ENCODE measurements around the gene ARHGEF12.
A peak's percentile ranks its signal among the peaks of the same experiment; 100 is the strongest.

The ARHGEF12 gene

DNA sequence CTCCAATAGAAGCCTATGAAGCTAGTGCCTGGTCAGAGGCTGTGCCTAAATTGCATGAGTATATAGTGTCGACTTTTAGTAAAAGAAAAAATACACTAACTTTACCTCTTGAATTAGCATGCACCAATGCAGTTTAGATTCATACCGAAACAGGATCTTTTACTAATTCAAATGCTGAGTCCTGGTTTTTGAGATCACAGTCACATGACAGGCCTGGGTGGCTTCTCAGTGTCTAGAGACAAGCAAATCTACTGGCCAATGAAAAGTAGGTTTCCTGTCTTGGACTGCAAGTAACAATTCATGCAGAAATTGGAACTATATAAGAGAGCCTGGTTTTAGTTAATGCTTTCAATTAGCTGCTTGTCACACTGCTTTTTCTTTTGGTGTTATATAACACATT, 7.2 kb downstream of the ARHGEF12 start:
- no peaks in the 10 kb centered on the region for H3K27me3 ChIP-seq (ENCODE audit: insufficient read depth, low read depth)
- H3K4me2 ChIP-seq: peak overlapping the region; percentile 99
- H3K36me3 ChIP-seq (ENCODE audit: insufficient read depth): no peaks in the 10 kb centered on the region
- no peak overlapping the region for H3K4me3 ChIP-seq (IDR thresholded peaks at IDR 0.05; ENCODE audit: insufficient read depth, low read depth, low read length)
- H3K4me1 ChIP-seq (ENCODE audit: low read depth, poor library complexity, severe bottlenecking): peaks cover 72% of the 10 kb centered on the region
- H4K20me1 ChIP-seq (ENCODE audit: insufficient read depth): peaks cover 15% of the 10 kb centered on the region; the same call in 1 of the 2 replicates
- H2AFZ ChIP-seq (ENCODE audit: low read depth): no peak overlapping the region
- peak overlapping the region; percentile 58; the same call in 1 of the 2 replicates for H3K27ac ChIP-seq
- TF ChIP-seq, protein P1, sequence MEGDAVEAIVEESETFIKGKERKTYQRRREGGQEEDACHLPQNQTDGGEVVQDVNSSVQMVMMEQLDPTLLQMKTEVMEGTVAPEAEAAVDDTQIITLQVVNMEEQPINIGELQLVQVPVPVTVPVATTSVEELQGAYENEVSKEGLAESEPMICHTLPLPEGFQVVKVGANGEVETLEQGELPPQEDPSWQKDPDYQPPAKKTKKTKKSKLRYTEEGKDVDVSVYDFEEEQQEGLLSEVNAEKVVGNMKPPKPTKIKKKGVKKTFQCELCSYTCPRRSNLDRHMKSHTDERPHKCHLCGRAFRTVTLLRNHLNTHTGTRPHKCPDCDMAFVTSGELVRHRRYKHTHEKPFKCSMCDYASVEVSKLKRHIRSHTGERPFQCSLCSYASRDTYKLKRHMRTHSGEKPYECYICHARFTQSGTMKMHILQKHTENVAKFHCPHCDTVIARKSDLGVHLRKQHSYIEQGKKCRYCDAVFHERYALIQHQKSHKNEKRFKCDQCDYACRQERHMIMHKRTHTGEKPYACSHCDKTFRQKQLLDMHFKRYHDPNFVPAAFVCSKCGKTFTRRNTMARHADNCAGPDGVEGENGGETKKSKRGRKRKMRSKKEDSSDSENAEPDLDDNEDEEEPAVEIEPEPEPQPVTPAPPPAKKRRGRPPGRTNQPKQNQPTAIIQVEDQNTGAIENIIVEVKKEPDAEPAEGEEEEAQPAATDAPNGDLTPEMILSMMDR (conservative IDR thresholded peaks at IDR 0.05; ENCODE audit: low read depth, low read length): no peak
- H3K79me2 ChIP-seq (ENCODE audit: insufficient read depth, low read depth): peaks cover 97% of the 10 kb centered on the region
- H3K9ac ChIP-seq: no peak overlapping the region

- H3K27ac ChIP-seq: peak overlapping the region; percentile 58
- peaks cover 15% of the 10 kb centered on the region; the same call in 1 of the 2 replicates for H4K20me1 ChIP-seq (ENCODE audit: insufficient read depth)
- no peak overlapping the region for H3K4me3 ChIP-seq (IDR thresholded peaks at IDR 0.05; ENCODE audit: insufficient read depth, low read depth, low read length)
- H3K4me1 ChIP-seq (ENCODE audit: low read depth, poor library complexity, severe bottlenecking): peaks cover 72% of the 10 kb centered on the region
- no peak overlapping the region for H2AFZ ChIP-seq (ENCODE audit: low read depth)
- H3K79me2 ChIP-seq (ENCODE audit: insufficient read depth, low read depth): peaks cover 97% of the 10 kb centered on the region
- no peaks in the 10 kb centered on the region for H3K36me3 ChIP-seq (ENCODE audit: insufficient read depth)
- H3K4me2 ChIP-seq: peak overlapping the region; percentile 99
- TF ChIP-seq, protein P1 (conservative IDR thresholded peaks at IDR 0.05; ENCODE audit: low read depth, low read length): no peak
- H3K9ac ChIP-seq: peak overlapping the region; percentile 16; the same call in 1 of the 2 replicates
- no peaks in the 10 kb centered on the region for H3K27me3 ChIP-seq (ENCODE audit: insufficient read depth, low read depth)
These were observed 8.2 kb downstream of the ARHGEF12 start for GRCh38 chr11:120344302-120345004.

GRCh38 chr11:120346233-120346632, 10.0 kb downstream of the ARHGEF12 start:
- H3K4me1 ChIP-seq (ENCODE audit: low read depth, poor library complexity, severe bottlenecking): peaks cover 72% of the 10 kb centered on the region
- peak overlapping the region; percentile 56; the same call in 1 of the 2 replicates for H3K4me2 ChIP-seq
- no peak overlapping the region for H3K9ac ChIP-seq
- H3K27me3 ChIP-seq (ENCODE audit: insufficient read depth, low read depth): no peaks in the 10 kb centered on the region
- TF ChIP-seq, protein P1 (conservative IDR thresholded peaks at IDR 0.05; ENCODE audit: low read depth, low read length): no peak
- no peak overlapping the region; the same call in 1 of the 2 replicates for H3K27ac ChIP-seq
- peaks cover 15% of the 10 kb centered on the region; the same call in 1 of the 2 replicates for H4K20me1 ChIP-seq (ENCODE audit: insufficient read depth)
- H2AFZ ChIP-seq (ENCODE audit: low read depth): no peak overlapping the region
- no peaks in the 10 kb centered on the region for H3K36me3 ChIP-seq (ENCODE audit: insufficient read depth)
- peaks cover 96% of the 10 kb centered on the region for H3K79me2 ChIP-seq (ENCODE audit: insufficient read depth, low read depth)
- H3K4me3 ChIP-seq (IDR thresholded peaks at IDR 0.05; ENCODE audit: insufficient read depth, low read depth, low read length): no peak overlapping the region

DNA sequence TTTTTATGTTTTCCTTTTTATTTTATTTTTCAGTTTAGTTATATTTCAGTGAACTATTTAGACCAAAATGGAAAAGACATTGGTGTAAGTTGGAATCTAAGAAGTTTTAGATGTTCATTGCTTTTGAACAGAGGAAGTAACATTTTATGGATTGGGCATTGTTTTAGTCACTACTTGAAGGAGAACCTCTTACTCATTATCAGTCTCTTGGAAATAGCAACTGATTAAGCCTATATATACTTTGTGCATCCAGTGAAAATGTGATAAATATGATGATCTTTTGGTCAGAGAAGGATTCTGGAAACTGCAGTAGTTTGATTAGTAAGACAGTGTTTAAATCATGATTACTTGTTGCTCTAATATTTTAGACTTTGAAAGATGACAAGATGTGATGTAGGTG, 14.4 kb downstream of the ARHGEF12 start:
- H3K4me2 ChIP-seq: no peak overlapping the region
- no peak overlapping the region for H3K27ac ChIP-seq
- H3K27me3 ChIP-seq (ENCODE audit: insufficient read depth, low read depth): no peaks in the 10 kb centered on the region
- TF ChIP-seq, protein P1 (conservative IDR thresholded peaks at IDR 0.05; ENCODE audit: low read depth, low read length): no peak
- peaks cover 44% of the 10 kb centered on the region for H3K4me1 ChIP-seq (ENCODE audit: low read depth, poor library complexity, severe bottlenecking)
- no peak overlapping the region for H3K4me3 ChIP-seq (IDR thresholded peaks at IDR 0.05; ENCODE audit: insufficient read depth, low read depth, low read length)
- peaks cover 20% of the 10 kb centered on the region for H4K20me1 ChIP-seq (ENCODE audit: insufficient read depth)
- no peak overlapping the region for H3K9ac ChIP-seq
- no peaks in the 10 kb centered on the region for H3K36me3 ChIP-seq (ENCODE audit: insufficient read depth)
- H3K79me2 ChIP-seq (ENCODE audit: insufficient read depth, low read depth): peaks cover 96% of the 10 kb centered on the region
- no peak overlapping the region for H2AFZ ChIP-seq (ENCODE audit: low read depth)

All from KMS-11 (cell line).